Stromal cell of bone marrow (primary cell): ENCODE measurements around the gene ARHGAP27.

Source experiments
- DNase-seq: peaks from one replicate; pipeline ENCODE4 v3.0.0-alpha.2; 2012; ENCODE audit warnings: low read depth

The ARHGAP27 gene

DNA sequence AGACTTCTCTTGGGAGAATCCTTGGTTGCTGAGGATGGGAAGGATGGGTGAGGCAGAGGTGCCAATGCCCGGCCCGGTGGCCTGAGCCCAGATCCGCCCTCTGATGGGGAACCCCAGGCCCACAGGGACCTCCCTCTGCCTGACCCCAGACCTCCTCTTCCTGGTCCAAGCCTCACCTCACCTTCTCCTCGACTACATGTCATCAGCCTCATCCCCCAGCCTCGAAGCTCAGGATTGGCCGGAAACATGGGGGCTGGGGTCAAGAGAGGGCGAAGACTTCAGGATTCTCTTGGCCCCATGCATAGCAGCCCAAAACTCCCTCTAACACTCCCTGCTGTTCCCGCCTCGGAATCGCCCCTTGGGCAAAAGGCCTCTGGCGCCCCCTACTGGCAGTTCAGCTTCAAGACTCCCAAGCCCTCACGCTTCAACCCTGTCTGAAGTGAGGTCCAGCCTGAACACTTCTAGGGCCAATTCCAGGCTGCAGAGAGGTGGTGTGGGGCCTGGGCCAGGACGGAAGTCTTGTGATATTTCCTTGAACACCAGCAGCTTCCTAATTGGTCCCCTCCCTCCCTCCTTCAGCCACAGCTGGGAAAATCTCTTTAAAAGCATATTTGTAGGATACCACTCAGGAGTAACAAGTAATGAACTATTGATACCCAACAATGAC lies 47.2 kb downstream of the ARHGAP27 start:
- DNase-seq: peak; percentile 63

DNA sequence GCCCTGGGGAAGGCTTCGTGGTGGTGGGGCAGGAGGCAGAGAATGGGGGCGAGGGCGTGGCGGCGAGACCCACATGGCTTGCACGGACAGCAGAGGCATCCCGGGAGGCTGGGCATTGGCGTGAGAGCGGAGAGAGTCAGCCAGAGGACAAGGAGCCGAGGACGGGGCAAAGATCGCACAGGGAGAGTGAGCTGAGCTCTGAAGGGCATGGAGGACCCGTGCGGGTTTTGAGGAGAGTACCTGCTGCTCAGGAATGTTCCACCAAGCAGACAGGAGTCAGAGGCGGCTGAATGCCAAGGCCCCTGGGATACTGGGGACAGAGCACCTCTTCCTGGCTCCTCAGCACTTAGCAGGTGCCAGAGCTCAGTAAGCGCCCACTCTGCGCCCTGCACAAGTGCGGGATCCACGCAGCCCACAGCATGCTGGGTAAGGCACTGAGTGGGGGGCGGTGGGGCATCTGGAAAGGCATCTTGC lies 47.8 kb downstream of the ARHGAP27 start:
- DNase-seq: no peak

DNA sequence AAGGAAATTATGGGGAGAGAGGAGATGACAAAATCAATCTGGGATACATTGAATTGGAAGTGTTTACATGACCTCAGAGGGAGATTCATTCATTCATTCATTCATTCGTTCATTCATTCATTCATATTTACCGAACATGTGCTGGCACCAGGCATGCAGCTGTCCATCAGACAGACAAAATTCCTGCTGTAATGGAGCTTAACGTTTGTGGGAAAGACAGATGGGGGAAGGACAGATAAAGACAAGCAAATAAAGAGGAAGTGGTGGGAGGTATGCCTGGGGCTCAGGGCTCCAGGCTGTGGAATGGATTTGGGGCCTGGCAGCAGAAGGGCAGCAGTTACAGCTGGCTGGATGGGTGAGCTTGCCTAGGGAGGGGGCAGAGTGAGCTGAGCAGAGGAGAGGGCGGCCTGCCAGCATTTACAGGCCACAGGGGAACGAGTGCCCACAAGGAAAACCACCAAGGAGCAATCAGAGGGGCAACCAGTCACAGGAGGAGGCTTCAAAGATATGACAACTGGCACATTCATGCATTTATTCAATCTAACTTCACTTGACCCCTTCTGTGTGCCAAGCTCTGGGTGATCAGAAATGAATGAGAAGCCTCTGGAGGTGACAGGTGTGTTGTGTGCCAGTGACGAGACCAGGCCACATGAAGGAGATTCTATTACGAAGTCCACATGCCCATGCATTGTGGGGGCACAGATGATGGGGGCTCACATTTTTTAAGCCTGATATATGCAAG lies 48.5 kb downstream of the ARHGAP27 start:
- DNase-seq: no peak

DNA sequence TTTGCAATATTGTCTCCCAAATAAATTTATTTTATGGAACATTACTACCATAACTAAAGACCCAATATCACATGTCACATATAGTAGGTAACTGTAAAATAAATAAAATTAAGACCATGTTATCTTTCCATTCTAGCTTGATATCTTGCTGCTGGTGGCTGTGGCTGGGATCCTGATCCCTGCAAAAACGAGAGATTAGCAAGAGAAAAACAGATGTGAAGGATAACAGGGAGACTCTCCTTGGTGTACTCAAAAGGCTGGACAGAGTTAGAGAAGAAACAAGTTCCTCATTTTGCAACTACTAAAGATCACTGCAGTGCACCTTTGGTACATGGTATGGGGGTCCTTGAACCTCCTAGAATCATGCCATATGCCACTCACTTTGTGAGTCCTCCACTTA lies 49.7 kb downstream of the ARHGAP27 start:
- no peak for DNase-seq

DNA sequence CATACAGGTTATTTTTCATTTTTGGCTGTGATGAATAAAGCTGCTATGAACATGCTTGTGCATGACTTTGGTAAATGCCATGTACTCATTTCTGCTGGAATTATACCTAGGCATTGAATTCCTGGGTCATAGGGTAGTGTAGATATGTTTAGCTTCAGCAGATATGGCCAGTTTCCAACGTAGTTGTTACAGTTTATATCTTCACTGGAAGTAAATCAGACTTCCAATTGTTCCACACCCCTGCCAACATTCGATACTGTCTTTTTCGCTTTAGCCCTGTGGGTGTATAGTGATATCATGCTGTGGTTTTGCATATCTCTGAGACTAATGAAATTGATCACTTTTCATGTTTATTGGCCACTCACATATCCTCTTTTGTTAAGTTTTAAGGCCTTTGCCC lies 50.4 kb downstream of the ARHGAP27 start:
- no peak for DNase-seq

DNA sequence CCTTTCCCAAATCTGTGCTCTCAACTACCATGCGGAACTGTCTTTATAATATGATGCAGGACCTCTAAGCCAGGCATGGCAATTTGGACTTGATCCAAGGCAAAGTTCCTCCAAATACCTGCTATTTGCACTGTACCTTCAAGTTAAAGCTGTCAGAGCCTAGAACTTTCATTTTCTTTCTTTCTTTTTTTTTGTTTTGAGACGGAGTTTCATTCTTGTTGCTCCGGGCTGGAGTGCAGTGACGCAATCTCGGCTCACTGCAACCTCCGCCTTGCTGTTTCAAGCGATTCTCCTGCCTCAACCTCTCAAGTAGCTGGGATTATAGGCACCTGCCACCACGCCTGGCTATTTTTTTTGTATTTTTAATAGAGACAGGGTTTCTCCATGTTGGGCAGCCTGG lies 51.7 kb downstream of the ARHGAP27 start:
- no peak for DNase-seq

DNA sequence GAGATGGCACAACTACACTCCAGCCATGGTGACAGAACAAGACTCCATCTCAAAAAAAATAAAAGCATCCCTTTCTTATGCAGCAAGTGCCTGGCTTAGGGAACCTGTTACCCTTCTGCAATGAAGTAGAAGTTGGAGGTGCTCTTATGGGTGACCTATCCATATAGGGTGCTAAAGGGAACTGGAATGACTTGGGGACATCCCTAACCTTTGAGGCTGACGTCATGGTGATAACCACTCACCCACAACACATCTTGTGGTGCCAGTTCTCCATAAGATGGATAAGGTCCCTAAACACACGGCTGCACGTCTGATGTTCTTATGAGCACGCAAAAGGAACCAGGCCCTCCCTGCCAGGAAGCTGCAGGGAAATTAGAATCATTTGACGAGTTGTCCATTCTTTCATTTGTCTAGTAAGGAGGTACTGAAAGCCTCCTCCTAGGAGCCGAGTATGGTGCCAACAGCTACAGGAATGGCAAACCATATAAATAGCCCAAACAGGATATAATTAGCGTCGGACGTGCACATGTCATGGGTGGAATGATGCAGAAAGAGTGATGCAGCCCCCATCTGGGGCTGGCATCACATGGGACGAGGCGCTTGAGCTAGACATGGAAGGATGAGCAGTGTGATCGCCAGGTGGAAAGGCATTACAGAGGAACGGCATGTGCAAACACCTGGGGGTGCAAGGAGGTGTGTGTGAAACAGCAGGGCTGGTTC lies 52.5 kb downstream of the ARHGAP27 start:
- DNase-seq: no peak

DNA sequence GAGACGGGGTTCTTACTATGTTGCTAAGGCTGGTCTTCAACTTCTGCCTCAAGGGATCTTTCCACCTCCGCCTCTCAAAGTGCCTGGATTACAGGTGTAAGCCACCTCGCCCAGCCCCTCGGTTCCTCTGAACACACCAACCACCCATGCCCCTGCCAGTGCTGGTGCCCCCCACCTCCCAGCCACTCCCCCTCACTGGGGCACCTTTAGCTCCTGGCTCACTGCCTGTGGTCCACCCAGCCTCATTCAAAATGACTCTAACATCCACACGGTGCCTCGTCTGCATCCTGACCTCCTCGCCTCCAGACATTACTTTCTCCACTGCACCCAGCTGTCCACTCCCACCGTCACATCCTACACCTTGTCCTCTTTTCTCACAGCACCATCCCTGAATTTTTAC lies 55.3 kb downstream of the ARHGAP27 start:
- DNase-seq: no peak

DNA sequence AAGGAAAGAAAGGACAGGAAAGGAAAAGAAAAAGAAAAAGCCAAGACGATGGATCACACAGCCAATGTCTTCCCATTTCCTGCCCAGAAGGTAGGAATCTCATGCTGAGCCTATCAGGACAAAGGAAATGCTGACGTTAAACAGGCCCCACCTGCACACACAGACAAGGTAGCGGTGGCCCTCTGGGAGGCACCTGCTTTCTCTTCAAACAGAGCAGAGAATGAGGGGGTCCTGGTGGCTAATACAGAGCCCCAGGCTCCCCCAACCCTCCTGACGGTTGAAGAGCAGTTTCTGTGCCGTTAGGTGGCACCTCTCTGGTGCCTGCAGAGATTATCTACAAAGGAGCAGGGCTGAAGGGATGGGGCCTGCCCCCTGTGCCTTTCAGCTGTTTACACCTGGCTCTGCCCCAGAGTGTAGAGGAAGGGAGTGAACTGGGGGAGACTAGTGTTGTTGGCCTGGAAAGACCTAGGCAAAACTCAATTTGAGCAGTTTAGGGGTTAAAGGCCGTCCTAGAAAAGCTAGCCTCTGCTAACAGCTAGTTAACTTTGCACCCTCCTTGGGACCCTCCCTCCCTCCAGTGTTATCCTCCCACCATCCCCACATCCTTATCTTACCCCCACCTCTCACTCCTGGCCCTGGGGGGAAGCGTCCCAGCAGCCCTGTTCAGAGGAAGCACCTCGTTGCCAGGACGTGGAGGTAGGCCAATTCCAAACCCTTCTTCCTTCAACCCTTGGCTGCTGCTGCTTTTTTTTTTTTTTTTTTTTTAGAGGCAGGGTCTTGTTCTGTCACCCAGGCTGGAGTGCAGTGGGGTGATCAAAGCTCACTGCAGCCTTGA lies 56.3 kb downstream of the ARHGAP27 start:
- no peak for DNase-seq

DNA sequence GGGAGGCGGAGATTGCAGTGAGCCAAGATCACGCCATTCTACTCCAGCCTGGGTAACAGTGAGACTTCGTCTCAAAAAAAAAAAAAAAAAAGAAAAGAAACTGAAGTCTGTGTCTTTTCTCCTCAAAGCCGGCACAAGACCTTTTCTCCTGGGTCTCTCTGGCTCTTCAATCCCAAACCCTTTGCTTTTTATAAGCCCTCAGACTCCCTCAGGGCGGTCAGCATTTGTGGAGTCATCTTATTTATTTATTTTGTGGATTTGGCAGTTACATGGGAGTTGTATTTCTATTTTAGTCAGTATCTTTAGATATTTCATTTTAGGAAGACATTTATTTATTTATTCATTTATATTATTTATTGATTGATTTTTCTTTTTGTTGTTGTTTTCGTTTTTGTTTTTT lies 58.2 kb downstream of the ARHGAP27 start:
- no peak for DNase-seq

DNA sequence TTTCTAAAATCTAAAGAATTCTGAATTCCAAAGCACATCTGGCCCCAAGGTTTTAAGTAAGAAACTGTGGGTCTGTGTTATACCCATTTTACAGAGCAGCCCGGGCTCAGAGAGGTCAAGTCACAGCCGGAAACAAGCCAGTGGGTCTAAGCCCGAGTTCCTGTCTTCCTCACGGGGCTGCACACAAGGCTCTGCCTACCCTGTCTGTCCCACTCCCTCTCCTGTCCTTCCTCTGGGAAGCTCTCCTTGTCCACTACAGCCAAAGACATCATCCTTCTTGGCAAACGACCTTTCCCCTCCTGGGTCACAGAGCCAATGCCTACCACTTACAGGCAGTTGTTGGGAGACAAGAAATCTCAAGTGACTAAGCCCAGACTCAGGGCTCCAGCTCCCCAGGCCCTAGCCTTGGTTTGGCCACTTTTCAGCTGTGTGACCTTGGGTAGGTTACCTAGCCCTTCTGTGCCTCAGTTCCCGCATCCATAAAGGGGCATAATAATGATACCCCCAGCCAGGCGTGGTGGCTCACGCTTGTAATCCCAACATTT lies 60.3 kb downstream of the ARHGAP27 start:
- DNase-seq: no peak

DNA sequence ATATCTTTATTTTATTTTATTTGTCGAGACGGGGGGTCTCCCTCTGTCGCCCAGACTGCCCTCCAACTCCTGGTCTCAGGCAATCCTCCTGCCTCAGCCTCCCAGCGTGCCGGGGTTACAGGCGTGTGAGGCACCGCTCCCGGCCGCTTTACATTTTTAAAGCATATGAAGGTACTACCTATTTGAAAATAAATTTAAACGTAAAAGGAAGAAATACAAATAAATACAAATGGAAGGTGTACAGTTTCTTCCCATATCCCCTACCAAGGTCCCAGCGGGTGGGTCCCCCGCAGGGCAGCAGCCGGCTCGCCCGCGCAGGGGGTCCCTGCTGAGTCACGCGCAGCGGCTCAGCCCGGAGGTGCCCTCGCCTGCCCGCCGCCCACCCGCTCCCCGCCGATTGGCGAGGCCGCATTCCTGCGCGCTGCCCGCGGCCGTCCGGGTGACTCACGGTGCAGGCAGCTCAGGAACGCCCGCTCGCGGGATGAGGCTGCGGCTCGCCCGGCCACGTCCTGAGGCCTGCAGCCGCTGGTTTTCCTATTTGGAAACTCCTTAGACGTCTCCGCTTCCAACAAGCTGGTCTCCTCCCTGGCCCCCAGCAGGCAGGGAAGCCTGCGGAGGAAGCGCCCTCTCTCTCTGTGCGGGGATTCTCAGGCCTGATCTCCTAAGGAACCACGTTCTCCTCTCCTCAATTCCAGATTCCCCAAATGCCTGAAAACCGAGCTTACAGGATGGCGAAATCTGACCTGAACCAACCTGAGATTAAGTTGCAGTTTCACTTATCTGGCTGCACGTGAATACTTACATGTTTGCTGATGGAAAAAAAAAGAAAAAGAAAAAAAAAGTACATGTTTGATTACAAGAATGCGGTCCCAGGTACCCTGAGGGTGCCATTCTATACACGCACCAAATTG lies 61.0 kb downstream of the ARHGAP27 start:
- peak; percentile 75 for DNase-seq

DNA sequence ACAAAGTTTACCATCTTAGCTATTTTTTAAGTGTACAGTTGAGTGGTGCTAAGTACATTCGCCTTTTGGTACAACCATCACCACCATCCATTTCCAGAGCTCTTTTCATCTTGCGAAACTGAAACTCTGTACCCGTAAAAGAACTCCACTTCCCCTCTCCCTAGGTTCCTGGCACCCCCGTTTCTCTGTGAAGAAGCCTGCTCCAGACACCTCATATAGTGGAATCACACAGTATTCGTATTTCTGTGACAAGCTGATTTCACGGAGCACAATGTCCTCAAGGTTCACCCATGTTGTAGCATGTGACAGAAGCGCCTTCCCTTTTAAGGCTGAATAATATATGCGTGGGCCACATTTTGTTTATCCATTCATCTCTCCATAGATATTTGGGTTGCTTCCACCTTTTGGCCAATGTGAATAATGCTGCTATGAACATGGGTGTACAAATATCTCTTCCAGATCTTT lies 61.7 kb downstream of the ARHGAP27 start:
- DNase-seq: no peak

DNA sequence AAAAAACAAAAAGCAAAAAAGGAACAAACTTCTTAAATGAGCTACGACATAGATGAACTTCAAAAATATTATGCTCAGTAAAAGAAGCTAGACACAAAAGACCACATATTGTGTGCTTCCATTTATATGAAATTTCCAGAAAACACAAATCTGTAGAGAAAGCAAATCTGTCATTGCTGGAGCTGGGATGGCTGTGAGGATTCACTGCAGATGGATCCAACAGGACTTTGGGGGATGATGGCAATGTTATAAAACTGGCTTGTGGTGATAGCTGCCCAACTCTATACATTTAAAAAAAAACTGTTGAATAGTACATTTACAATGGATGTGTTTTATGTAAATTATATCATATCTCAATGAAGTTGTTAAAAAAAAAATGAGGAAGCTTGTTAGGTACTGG lies 63.2 kb downstream of the ARHGAP27 start:
- no peak for DNase-seq

DNA sequence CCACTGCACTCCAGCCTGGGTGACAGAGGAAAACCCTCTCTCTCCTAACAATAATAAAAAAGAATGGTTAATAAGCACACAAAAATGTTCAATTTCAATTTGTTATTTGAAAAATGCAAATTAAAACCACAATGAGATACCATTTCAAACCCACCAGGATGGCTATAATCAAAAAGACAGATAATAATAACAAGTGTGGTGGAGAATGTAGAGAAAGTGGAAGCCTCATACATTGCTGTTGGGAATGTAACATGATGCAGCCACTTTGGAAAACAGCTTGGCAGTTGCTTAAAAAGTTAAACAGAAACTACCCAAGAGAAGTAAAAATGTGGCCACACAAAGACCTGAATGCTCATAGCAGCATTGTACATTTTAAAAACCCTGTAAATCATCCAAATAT lies 64.0 kb downstream of the ARHGAP27 start:
- no peak for DNase-seq

DNA sequence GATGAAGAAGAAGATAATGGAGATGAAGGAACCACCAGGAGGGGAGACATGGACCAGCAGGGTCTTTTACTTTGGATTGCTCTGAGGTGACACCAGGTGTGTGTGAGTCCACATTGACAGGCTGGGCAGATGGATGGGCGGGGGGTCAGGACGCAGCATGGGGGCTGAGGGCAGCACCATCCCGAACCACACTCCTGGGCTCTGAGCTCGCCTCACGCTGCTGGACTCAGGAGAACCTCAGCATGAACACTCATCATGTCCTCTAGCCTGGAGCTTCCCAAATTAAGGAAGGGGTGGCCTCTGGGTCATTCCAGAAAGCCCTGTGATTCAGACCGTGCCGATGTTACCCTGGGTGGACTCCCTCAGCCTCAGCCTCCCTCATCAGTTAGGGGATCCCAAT lies 65.5 kb downstream of the ARHGAP27 start:
- no peak for DNase-seq

DNA sequence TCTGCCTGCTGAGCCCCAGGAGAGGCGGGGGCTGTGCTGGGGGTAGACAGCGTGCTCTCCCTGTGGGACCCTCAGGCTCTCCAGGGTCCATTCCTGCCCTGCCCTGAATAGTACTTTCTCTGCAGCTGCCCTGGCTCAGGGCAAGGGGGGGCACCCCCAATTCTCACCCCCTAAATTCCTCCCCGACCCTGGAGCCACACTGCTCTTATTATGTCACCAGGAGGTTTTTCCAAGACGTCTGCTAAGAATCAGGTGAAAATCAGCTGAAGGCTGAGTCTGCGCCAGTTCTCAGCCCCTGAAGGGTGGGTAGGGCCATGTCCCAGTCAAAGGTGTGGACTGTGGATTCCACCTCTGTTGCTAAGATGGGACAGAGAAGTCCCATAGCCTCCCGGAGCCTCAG lies 66.0 kb downstream of the ARHGAP27 start:
- DNase-seq: no peak

DNA sequence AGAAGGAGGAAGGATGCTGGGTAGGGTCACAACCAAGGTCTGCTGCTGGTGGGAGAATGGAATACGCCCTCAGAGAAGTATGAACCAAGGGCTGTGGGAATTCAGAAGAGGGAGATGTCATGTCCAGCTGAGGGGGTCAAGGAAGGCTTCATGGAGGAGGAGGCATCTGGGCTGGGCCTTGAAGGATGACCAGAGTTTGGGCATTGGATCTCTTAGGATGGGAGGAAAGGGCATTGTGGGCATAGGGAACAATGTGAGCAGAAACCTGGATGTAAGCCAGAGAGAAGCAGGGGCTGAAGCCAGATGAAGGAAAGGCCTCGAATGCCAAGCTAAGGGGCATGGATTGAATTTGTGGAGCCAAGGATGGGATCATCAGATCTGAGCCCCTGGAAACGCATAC lies 66.6 kb downstream of the ARHGAP27 start:
- no peak for DNase-seq

DNA sequence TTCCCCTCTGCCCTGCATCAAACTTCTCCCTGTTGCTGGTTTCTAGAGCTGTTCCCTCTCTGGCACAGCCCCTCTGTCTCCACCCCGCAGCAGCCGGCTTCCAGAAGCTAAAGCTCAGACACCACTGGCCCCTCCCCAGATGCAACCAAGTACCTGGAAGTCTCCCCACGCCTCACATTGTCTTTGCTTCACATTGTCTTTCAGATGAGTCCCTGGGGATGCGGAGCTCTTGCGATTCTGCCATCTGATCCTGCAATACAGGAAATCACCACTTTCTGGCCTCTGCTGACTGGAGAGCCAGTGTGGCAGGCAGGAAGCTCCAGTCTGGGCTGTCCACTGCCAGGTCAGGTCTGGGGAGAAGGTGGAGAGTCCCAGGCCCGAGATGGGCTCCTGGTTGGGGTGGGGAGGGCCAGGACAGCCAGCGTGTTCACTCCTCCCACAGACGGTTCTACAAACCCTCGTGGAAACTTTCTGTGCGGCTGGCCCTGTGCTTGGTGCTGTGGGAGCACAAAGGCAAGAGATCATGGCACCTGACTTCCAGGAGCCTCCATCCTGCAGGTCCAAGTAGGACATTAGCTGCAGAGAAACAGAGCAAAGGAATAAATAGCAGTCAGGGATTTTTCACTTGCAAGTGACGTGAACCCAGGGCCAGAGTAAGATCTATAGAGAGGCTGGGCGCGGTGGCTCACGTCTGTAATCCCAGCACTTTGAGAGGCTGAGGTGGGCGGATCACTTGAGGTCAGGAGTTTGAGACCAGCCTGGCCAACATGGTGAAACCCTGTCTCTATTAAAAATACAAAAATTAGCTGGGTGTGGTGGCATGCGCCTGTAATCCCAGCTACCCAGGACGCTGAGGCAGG lies 67.9 kb downstream of the ARHGAP27 start:
- no peak for DNase-seq

DNA sequence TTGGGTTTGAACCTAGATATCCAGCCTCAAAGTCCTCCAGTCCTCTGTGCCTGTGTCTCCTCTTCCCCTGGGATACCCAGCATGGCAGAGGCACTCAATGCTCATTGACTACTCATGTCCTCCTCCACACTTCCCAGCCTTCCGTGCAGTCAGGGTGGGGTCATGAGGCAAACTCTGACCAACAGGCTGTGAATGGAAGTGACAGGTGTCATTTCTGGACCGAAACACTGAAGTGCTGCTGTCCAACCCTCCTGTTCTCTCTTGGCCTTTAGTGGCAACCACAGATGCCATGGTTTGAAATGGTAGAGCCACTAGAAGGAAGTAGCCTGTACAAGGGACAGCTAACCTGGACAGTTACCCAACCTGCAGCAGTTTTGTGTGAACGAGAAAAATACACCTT lies 69.2 kb downstream of the ARHGAP27 start:
- no peak for DNase-seq
